SW480 (cell line): Measurements from ENCODE around the gene PKNOX1.
"Not testable (repeated sequence)": the region's sequence is repeated elsewhere in the genome, so short reads cannot be mapped to it uniquely, and the experiment has no call there.

Experiments
- DNase-seq: peaks from one replicate; pipeline ENCODE4 v3.0.0-alpha.2; 2016; ENCODE audit warnings: low spot score

The PKNOX1 gene

GRCh38 chr21:42986125-42986783 is 11.9 kb downstream of the PKNOX1 start:
- no peak for DNase-seq

- DNase-seq: peak; percentile 17
Measured at GRCh38 chr21:42988236-42988965, 14.0 kb downstream of the PKNOX1 start.

- DNase-seq: not testable (repeated sequence)
Measured at GRCh38 chr21:42989370-42989769, 15.0 kb downstream of the PKNOX1 start.

- DNase-seq: no peak
Measured at GRCh38 chr21:42989816-42990650, 15.7 kb downstream of the PKNOX1 start.

GRCh38 chr21:42991992-42992740 is 17.8 kb downstream of the PKNOX1 start:
- DNase-seq: no peak

- DNase-seq: no peak
Measured at GRCh38 chr21:42993051-42993712, 18.8 kb downstream of the PKNOX1 start.

- DNase-seq: no peak
Measured at GRCh38 chr21:42997053-42997452, 22.7 kb downstream of the PKNOX1 start.

- not testable (repeated sequence) for DNase-seq
Measured at GRCh38 chr21:42997983-42998382, 23.6 kb downstream of the PKNOX1 start.

- DNase-seq: not testable (repeated sequence)
Measured at GRCh38 chr21:42999152-42999551, 24.8 kb downstream of the PKNOX1 start.

GRCh38 chr21:43000041-43000440 is 25.7 kb downstream of the PKNOX1 start:
- DNase-seq: not testable (repeated sequence)

GRCh38 chr21:43001316-43001715 is 27.0 kb downstream of the PKNOX1 start:
- no peak for DNase-seq

- no peak for DNase-seq
Measured at GRCh38 chr21:43004926-43005325, 30.6 kb downstream of the PKNOX1 start.

- no peak for DNase-seq
Measured at GRCh38 chr21:43005635-43006034, 31.3 kb downstream of the PKNOX1 start.

- DNase-seq: not testable (repeated sequence)
Measured at GRCh38 chr21:43006051-43006873, 31.9 kb downstream of the PKNOX1 start.

GRCh38 chr21:43006874-43007208 is 32.5 kb downstream of the PKNOX1 start:
- DNase-seq: no peak

GRCh38 chr21:43012596-43012995 is 38.2 kb downstream of the PKNOX1 start:
- DNase-seq: peak; percentile 26

- no peak for DNase-seq
Measured at GRCh38 chr21:43015906-43016540, 41.7 kb downstream of the PKNOX1 start.

- DNase-seq: no peak
Measured at GRCh38 chr21:43016728-43017127, 42.4 kb downstream of the PKNOX1 start.

- no peak for DNase-seq
Measured at GRCh38 chr21:43018519-43018918, 44.2 kb downstream of the PKNOX1 start.

GRCh38 chr21:43020177-43020576 is 45.8 kb downstream of the PKNOX1 start:
- DNase-seq: no peak
